Ramos (cell line): Measurements from ENCODE around the gene COLEC12.

ENCODE experiments used
- in situ Hi-C: fragments of 300-500 bp; cut with MboI; formaldehyde crosslinking; loops from one replicate; pipeline ENCODE4 v1.14.3; 2022; ENCODE audit warnings: low sequenced_read_pairs; ENCODE audit not compliant: unreplicated experiment

Gene COLEC12

GRCh38 chr18:393574-393957, 106.9 kb downstream of the COLEC12 start:
- in situ Hi-C loops: no loop called here

GRCh38 chr18:392928-393573, 107.5 kb downstream of the COLEC12 start:
- in situ Hi-C loops: no loop called here

- in situ Hi-C loops: no loop called here
These were observed 109.6 kb downstream of the COLEC12 start for GRCh38 chr18:390741-391478.

- in situ Hi-C loops: no loop called here
These were observed 110.7 kb downstream of the COLEC12 start for GRCh38 chr18:389658-390357.

- in situ Hi-C loops: no loop called here
These were observed 112.3 kb downstream of the COLEC12 start for GRCh38 chr18:388200-388599.

GRCh38 chr18:386994-387393, 113.5 kb downstream of the COLEC12 start:
- in situ Hi-C loops: no loop called here

GRCh38 chr18:384897-385296, 115.6 kb downstream of the COLEC12 start:
- in situ Hi-C loops: no loop called here

- in situ Hi-C loops: no loop called here
These were observed 117.4 kb downstream of the COLEC12 start for GRCh38 chr18:383135-383534.

- in situ Hi-C loops: no loop called here
These were observed 118.0 kb downstream of the COLEC12 start for GRCh38 chr18:382423-382984.

- in situ Hi-C loops: no loop called here
These were observed 120.7 kb downstream of the COLEC12 start for GRCh38 chr18:379681-380330.

GRCh38 chr18:378079-378478, 122.4 kb downstream of the COLEC12 start:
- in situ Hi-C loops: no loop called here

- in situ Hi-C loops: no loop called here
These were observed 123.4 kb downstream of the COLEC12 start for GRCh38 chr18:377088-377487.

- in situ Hi-C loops: no loop called here
These were observed 124.2 kb downstream of the COLEC12 start for GRCh38 chr18:376311-376710.

- in situ Hi-C loops: no loop called here
These were observed 125.8 kb downstream of the COLEC12 start for GRCh38 chr18:374721-375168.

- in situ Hi-C loops: no loop called here
These were observed 126.7 kb downstream of the COLEC12 start for GRCh38 chr18:373780-374179.

- in situ Hi-C loops: no loop called here
These were observed 128.9 kb downstream of the COLEC12 start for GRCh38 chr18:371609-371982.

- in situ Hi-C loops: no loop called here
These were observed 129.5 kb downstream of the COLEC12 start for GRCh38 chr18:370751-371608.

GRCh38 chr18:369224-370015, 131.1 kb downstream of the COLEC12 start:
- in situ Hi-C loops: no loop called here
